ENCODE measurements around the gene WBP11.

- no peak for TF ChIP-seq POLR2A (IDR thresholded peaks at IDR 0.05; ENCODE audit: insufficient read depth in 1 of 2, low read depth in 2 of 2, low read length in 2 of 2)
- no peak for TF ChIP-seq PHF8 (CRISPR knock-in tag; IDR thresholded peaks at IDR 0.05)
- no peak for TF ChIP-seq EZH2 (conservative IDR thresholded peaks at IDR 0.05; ENCODE audit: low read depth, low read length)
- TF ChIP-seq, protein P1, sequence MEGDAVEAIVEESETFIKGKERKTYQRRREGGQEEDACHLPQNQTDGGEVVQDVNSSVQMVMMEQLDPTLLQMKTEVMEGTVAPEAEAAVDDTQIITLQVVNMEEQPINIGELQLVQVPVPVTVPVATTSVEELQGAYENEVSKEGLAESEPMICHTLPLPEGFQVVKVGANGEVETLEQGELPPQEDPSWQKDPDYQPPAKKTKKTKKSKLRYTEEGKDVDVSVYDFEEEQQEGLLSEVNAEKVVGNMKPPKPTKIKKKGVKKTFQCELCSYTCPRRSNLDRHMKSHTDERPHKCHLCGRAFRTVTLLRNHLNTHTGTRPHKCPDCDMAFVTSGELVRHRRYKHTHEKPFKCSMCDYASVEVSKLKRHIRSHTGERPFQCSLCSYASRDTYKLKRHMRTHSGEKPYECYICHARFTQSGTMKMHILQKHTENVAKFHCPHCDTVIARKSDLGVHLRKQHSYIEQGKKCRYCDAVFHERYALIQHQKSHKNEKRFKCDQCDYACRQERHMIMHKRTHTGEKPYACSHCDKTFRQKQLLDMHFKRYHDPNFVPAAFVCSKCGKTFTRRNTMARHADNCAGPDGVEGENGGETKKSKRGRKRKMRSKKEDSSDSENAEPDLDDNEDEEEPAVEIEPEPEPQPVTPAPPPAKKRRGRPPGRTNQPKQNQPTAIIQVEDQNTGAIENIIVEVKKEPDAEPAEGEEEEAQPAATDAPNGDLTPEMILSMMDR (CRISPR knock-in tag; IDR thresholded peaks at IDR 0.05) = no peak
- no peak for TF ChIP-seq KAT7 (CRISPR knock-in tag; IDR thresholded peaks at IDR 0.05; ENCODE audit: borderline replicate concordance)
- TF ChIP-seq NR2F1 (CRISPR knock-in tag; IDR thresholded peaks at IDR 0.05) = no peak
These were observed 8.2 kb downstream of the WBP11 start for GRCh38 chr12:14795028-14795448.
